DOHH2 (cell line): Measurements from ENCODE around the gene CD59.

Source experiments
- H3F3A ChIP-seq: fragments of 200-600 bp; sonication (generic), shearing (Covaris generic); 2 replicates; pipeline ENCODE4 v1.6.0; 2016; ENCODE audit warnings: antibody characterized with exemption, mild to moderate bottlenecking; ENCODE audit not compliant: control insufficient read depth, insufficient read depth
- H3K27ac ChIP-seq: fragments of 200-600 bp; sonication (generic); 2 replicates; pipeline ENCODE4 v1.5.1; 2014; ENCODE audit warnings: low read depth, mild to moderate bottlenecking, low read length, moderate library complexity
- H3K27me3 ChIP-seq: fragments of 200-600 bp; sonication (generic); 2 replicates; pipeline ENCODE4 v1.6.1; 2014; ENCODE audit warnings: mild to moderate bottlenecking, low read length, mixed read lengths; ENCODE audit not compliant: control insufficient read depth
- H3K36me3 ChIP-seq: fragments of 200-600 bp; sonication (generic); 2 replicates; pipeline ENCODE4 v1.6.1; 2014; ENCODE audit warnings: mild to moderate bottlenecking, low read length, moderate library complexity, mixed read lengths; ENCODE audit not compliant: control insufficient read depth
- H3K4me1 ChIP-seq: fragments of 200-600 bp; sonication (generic); 2 replicates; pipeline ENCODE4 v1.6.1; 2014; ENCODE audit warnings: mild to moderate bottlenecking, low read length, mixed read lengths; ENCODE audit not compliant: control insufficient read depth
- H3K4me2 ChIP-seq: fragments of 200-600 bp; sonication (generic); 2 replicates; pipeline ENCODE4 v1.6.0; 2014; ENCODE audit warnings: mild to moderate bottlenecking, low read length, moderate library complexity
- H3K4me3 ChIP-seq: fragments of 200-600 bp; sonication (generic); 2 replicates; pipeline ENCODE4 v1.5.1; 2014; ENCODE audit warnings: mild to moderate bottlenecking, low read length, mixed read lengths
- H3K79me2 ChIP-seq: fragments of 200-600 bp; sonication (generic); 2 replicates; pipeline ENCODE4 v1.6.1; 2014; ENCODE audit warnings: mild to moderate bottlenecking, low read length, mixed read lengths; ENCODE audit not compliant: control insufficient read depth
- H3K9me2 ChIP-seq: fragments of 200-600 bp; sonication (generic); replicated peaks from 2 replicates; pipeline ENCODE4 v1.6.1; 2014; ENCODE audit warnings: mild to moderate bottlenecking, low read length, mixed read lengths; ENCODE audit not compliant: control insufficient read depth
- H3K9me3 ChIP-seq: fragments of 200-600 bp; sonication (generic); 2 replicates; pipeline ENCODE4 v1.6.1; 2014; ENCODE audit warnings: antibody characterized with exemption, low read length, mixed read lengths; ENCODE audit not compliant: control insufficient read depth, insufficient read depth
- H4K20me1 ChIP-seq: fragments of 200-600 bp; sonication (generic); 2 replicates; pipeline ENCODE4 v1.6.0; 2014; ENCODE audit warnings: low read depth, mild to moderate bottlenecking, antibody characterized with exemption, low read length, moderate library complexity; ENCODE audit not compliant: control insufficient read depth, insufficient read depth
- EZH2phosphoT487 ChIP-seq: fragments of 200-600 bp; sonication (generic); IDR thresholded peaks from 2 replicates; pipeline ENCODE4 v1.6.1; 2017; ENCODE audit warnings: borderline replicate concordance, mild to moderate bottlenecking, antibody characterized with exemption, low read length, moderate library complexity, mixed read lengths
- TF ChIP-seq, protein P1 (sequence below): fragments of 200-600 bp; sonication (generic); IDR thresholded peaks from one replicate; pipeline ENCODE4 v1.5.1; 2014; ENCODE audit warnings: antibody characterized with exemption, mild to moderate bottlenecking, low read depth, low read length; ENCODE audit not compliant: poor library complexity, severe bottlenecking

Gene CD59

DNA sequence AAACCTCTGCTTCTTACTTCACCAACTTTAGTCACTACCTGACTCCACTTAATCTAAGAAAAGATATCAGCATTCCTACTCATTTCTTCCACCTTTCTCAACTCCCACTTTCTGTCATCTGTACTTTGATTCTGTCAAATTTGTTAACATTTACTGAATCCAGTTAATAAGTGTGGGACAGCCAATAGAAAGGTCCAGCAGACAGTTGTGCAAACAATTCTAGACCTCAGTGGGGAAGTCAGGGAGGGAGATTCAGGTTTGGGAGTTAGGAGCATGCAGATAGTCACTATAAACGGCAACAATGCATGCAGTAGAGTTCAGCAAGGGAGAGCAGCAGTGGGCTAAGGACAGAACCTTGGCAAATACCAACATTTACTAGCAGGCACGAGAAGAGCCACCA lies 34.0 kb upstream of the CD59 start:
- no peak overlapping the region for H3K4me3 ChIP-seq
- H3K9me3 ChIP-seq: no peaks in the 10 kb centered on the region
- H3K4me1 ChIP-seq: peaks cover 28% of the 10 kb centered on the region
- H3K27ac ChIP-seq: no peak overlapping the region
- TF ChIP-seq EZH2phosphoT487: no peak
- TF ChIP-seq, protein P1, sequence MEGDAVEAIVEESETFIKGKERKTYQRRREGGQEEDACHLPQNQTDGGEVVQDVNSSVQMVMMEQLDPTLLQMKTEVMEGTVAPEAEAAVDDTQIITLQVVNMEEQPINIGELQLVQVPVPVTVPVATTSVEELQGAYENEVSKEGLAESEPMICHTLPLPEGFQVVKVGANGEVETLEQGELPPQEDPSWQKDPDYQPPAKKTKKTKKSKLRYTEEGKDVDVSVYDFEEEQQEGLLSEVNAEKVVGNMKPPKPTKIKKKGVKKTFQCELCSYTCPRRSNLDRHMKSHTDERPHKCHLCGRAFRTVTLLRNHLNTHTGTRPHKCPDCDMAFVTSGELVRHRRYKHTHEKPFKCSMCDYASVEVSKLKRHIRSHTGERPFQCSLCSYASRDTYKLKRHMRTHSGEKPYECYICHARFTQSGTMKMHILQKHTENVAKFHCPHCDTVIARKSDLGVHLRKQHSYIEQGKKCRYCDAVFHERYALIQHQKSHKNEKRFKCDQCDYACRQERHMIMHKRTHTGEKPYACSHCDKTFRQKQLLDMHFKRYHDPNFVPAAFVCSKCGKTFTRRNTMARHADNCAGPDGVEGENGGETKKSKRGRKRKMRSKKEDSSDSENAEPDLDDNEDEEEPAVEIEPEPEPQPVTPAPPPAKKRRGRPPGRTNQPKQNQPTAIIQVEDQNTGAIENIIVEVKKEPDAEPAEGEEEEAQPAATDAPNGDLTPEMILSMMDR: no peak
- H3K36me3 ChIP-seq: peaks cover 25% of the 10 kb centered on the region
- 0 out of 2 replicates have a peak, but pooled peaks cover 3% of the 10 kb centered on the region for H4K20me1 ChIP-seq
- peaks cover 29% of the 10 kb centered on the region for H3K79me2 ChIP-seq
- H3K27me3 ChIP-seq: peaks cover 7% of the 10 kb centered on the region
- H3K9me2 ChIP-seq: no peaks in the 10 kb centered on the region
- H3K4me2 ChIP-seq: no peak overlapping the region
- no peaks in the 10 kb centered on the region for H3F3A ChIP-seq

DNA sequence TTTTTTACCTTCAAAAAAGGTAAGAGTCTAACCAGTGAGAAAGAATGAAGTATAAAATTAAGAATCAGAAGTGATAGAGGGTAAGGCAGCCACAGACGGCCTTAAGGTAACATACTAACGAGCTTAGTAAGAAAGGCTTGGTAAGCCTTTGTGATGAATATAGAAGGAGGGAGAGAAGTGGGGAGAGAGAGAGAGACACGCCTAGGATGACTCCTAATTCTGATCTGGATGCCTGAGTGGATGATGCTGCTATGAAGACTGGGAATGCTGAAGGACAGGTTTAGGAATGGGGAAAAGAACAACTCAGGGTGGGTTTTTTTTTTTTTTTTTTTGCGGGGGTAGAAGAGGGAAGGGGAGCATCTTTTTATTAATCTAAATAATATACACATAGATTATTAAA lies 33.3 kb upstream of the CD59 start:
- Histone ChIP-seq H4K20me1 (0 out of 2 replicates have a peak, but pooled peaks cover 3% of the 10 kb centered on the region), H3K4me3 (no peak overlapping the region), H3K4me2 (no peak overlapping the region), H3F3A (no peaks in the 10 kb centered on the region), H3K36me3 (peaks cover 26% of the 10 kb centered on the region), H3K27ac (no peak overlapping the region), H3K79me2 (peaks cover 29% of the 10 kb centered on the region), H3K4me1 (peaks cover 21% of the 10 kb centered on the region), H3K9me3 (no peaks in the 10 kb centered on the region), H3K9me2 (no peaks in the 10 kb centered on the region), H3K27me3 (peaks cover under 1% of the 10 kb centered on the region; the same call in 1 of the 2 replicates)
- TF ChIP-seq, protein P1: no peak
- no peak for TF ChIP-seq EZH2phosphoT487

DNA sequence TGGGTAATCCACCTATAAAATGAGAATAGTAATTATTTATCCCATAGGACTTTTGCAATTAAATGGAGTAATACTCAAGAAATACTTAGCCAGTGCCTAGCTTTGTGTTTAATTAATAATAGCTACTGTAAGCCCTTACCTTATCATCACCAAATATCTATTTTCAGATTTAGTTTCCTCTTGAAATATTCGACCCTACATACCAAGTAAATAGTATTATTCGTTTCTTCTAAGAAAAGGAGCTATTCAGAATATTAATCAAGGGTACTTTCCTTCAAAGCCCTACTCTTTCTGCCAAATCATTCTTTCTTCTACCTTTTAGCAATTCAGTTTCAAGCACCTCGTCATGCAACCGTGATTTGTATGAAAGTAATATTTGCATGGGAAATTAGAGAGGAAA lies 31.4 kb upstream of the CD59 start:
- H3F3A ChIP-seq: no peaks in the 10 kb centered on the region
- H3K4me1 ChIP-seq: peaks cover 13% of the 10 kb centered on the region
- no peaks in the 10 kb centered on the region for H3K9me2 ChIP-seq
- peaks cover 13% of the 10 kb centered on the region for H3K79me2 ChIP-seq
- no peak overlapping the region for H3K4me3 ChIP-seq
- TF ChIP-seq, protein P1: no peak
- TF ChIP-seq EZH2phosphoT487: no peak
- H3K4me2 ChIP-seq: no peak overlapping the region
- peaks cover 30% of the 10 kb centered on the region for H3K36me3 ChIP-seq
- 0 out of 2 replicates have a peak, but pooled peaks cover 3% of the 10 kb centered on the region for H4K20me1 ChIP-seq
- no peaks in the 10 kb centered on the region for H3K9me3 ChIP-seq
- no peaks in the 10 kb centered on the region for H3K27me3 ChIP-seq
- H3K27ac ChIP-seq: no peak overlapping the region
